GM06990 (cell line): ENCODE measurements around the gene CNTNAP2.

Experiments used
- DNase-seq: peaks from one replicate; pipeline ENCODE4 v3.0.0-alpha.2; 2011; ENCODE audit not compliant: insufficient read length; ENCODE audit errors: extremely low read depth
- H3K27me3 ChIP-seq: replicated peaks from 2 replicates; pipeline ENCODE4 v1.6.0; 2011; ENCODE audit warnings: low read length; ENCODE audit not compliant: control insufficient read depth, insufficient read depth
- H3K36me3 ChIP-seq: 2 replicates; pipeline ENCODE4 v1.5.1; 2011; ENCODE audit warnings: low read length; ENCODE audit not compliant: control insufficient read depth, insufficient read depth
- H3K4me3 ChIP-seq: replicated peaks from 2 replicates; pipeline ENCODE4 v1.5.1; 2011; ENCODE audit warnings: low read depth, mild to moderate bottlenecking, control low read depth, low read length
- CTCF ChIP-seq: IDR thresholded peaks from 2 replicates; pipeline ENCODE4 v1.5.1; 2011; ENCODE audit warnings: low read length, control low read depth, mild to moderate bottlenecking, inconsistent platforms; ENCODE audit not compliant: insufficient read depth, poor library complexity, severe bottlenecking

Gene CNTNAP2

GRCh38 chr7:147903536-147904218 is 1787.1 kb downstream of the CNTNAP2 start:
- DNase-seq = no peak
- TF ChIP-seq CTCF = no peak
- no peak overlapping the region for H3K4me3 ChIP-seq
- H3K36me3 ChIP-seq = no peaks in the 10 kb centered on the region
- no peaks in the 10 kb centered on the region for H3K27me3 ChIP-seq

- DNase-seq = no peak
- Histone ChIP-seq H3K36me3 (no peaks in the 10 kb centered on the region), H3K27me3 (no peaks in the 10 kb centered on the region), H3K4me3 (no peak overlapping the region)
- TF ChIP-seq CTCF = no peak
These were observed 1787.6 kb downstream of the CNTNAP2 start for GRCh38 chr7:147904219-147904576.

GRCh38 chr7:147909431-147910148 is 1793.0 kb downstream of the CNTNAP2 start:
- Histone ChIP-seq H3K4me3 (no peak overlapping the region), H3K36me3 (no peaks in the 10 kb centered on the region), H3K27me3 (no peaks in the 10 kb centered on the region)
- no peak for DNase-seq
- no peak for TF ChIP-seq CTCF

- no peak for DNase-seq
- no peaks in the 10 kb centered on the region for H3K27me3 ChIP-seq
- TF ChIP-seq CTCF = no peak
- H3K36me3 ChIP-seq = no peaks in the 10 kb centered on the region
- H3K4me3 ChIP-seq = no peak overlapping the region
These were observed 1794.6 kb downstream of the CNTNAP2 start for GRCh38 chr7:147911201-147911601.

- no peak for TF ChIP-seq CTCF
- DNase-seq = no peak
- no peaks in the 10 kb centered on the region for H3K36me3 ChIP-seq
- H3K4me3 ChIP-seq = no peak overlapping the region
- no peaks in the 10 kb centered on the region for H3K27me3 ChIP-seq
These were observed 1795.7 kb downstream of the CNTNAP2 start for GRCh38 chr7:147912291-147912690.
